ENCODE results near the gene PCSK1N.

- TF ChIP-seq CTCF (IDR thresholded peaks at IDR 0.05; ENCODE audit: extremely low read depth in 1 of 2, insufficient read depth in 1 of 2, low read depth in 1 of 2, low read length in 2 of 2), result no peak
- TF ChIP-seq POLR2A (IDR thresholded peaks at IDR 0.05; ENCODE audit: low read depth, low read length), result no peak
Observed at GRCh38 chrX:48814722-48815121, 20.7 kb downstream of the PCSK1N start.

Measured in endothelial cell of umbilical vein (primary cell).